ENCODE data around the gene SPATA17.
A peak's percentile ranks its signal among the peaks of the same experiment; 100 is the strongest.

The SPATA17 gene

GRCh38 chr1:217881607-217882332 lies 250.6 kb downstream of the SPATA17 start:
- Histone ChIP-seq H3K27me3 (ENCODE audit: insufficient read depth, low read length) (no peaks in the 10 kb centered on the region), H3K4me3 (ENCODE audit: low read depth, low read length) (0 out of 2 replicates have a peak overlapping the region, but pooled peaks have one; percentile 5), H3K36me3 (ENCODE audit: insufficient read depth, low read length) (no peaks in the 10 kb centered on the region), H3K4me1 (ENCODE audit: control insufficient read depth, insufficient read depth, low read length, unreplicated experiment) (no peaks in the 10 kb centered on the region), H3K79me2 (ENCODE audit: control insufficient read depth, insufficient read depth, low read length, unreplicated experiment) (no peaks in the 10 kb centered on the region), H3K27ac (ENCODE audit: low read depth, low read length) (peak overlapping the region; percentile 44), H2AFZ (ENCODE audit: low read length, unreplicated experiment) (no peak overlapping the region)

- no peak overlapping the region for H3K27ac ChIP-seq (ENCODE audit: low read depth, low read length)
- H3K27me3 ChIP-seq (ENCODE audit: insufficient read depth, low read length): no peaks in the 10 kb centered on the region
- no peaks in the 10 kb centered on the region for H3K4me1 ChIP-seq (ENCODE audit: control insufficient read depth, insufficient read depth, low read length, unreplicated experiment)
- no peaks in the 10 kb centered on the region for H3K79me2 ChIP-seq (ENCODE audit: control insufficient read depth, insufficient read depth, low read length, unreplicated experiment)
- H3K4me3 ChIP-seq (ENCODE audit: low read depth, low read length): no peak overlapping the region
- H3K36me3 ChIP-seq (ENCODE audit: insufficient read depth, low read length): no peaks in the 10 kb centered on the region
- no peak overlapping the region for H2AFZ ChIP-seq (ENCODE audit: low read length, unreplicated experiment)
Observed at GRCh38 chr1:217885181-217885580, 254.0 kb downstream of the SPATA17 start.

- no peaks in the 10 kb centered on the region for H3K4me1 ChIP-seq (ENCODE audit: control insufficient read depth, insufficient read depth, low read length, unreplicated experiment)
- no peaks in the 10 kb centered on the region for H3K36me3 ChIP-seq (ENCODE audit: insufficient read depth, low read length)
- no peak overlapping the region for H3K27ac ChIP-seq (ENCODE audit: low read depth, low read length)
- no peaks in the 10 kb centered on the region for H3K79me2 ChIP-seq (ENCODE audit: control insufficient read depth, insufficient read depth, low read length, unreplicated experiment)
- H3K4me3 ChIP-seq (ENCODE audit: low read depth, low read length): no peak overlapping the region
- no peak overlapping the region for H2AFZ ChIP-seq (ENCODE audit: low read length, unreplicated experiment)
- no peaks in the 10 kb centered on the region for H3K27me3 ChIP-seq (ENCODE audit: insufficient read depth, low read length)
Observed at GRCh38 chr1:217888328-217888727, 257.2 kb downstream of the SPATA17 start.

GRCh38 chr1:217889401-217889800 lies 258.3 kb downstream of the SPATA17 start:
- H3K4me1 ChIP-seq (ENCODE audit: control insufficient read depth, insufficient read depth, low read length, unreplicated experiment): no peaks in the 10 kb centered on the region
- no peak overlapping the region for H2AFZ ChIP-seq (ENCODE audit: low read length, unreplicated experiment)

GRCh38 chr1:217891966-217892365 lies 260.8 kb downstream of the SPATA17 start:
- Histone ChIP-seq H3K27ac (ENCODE audit: low read depth, low read length) (no peak overlapping the region), H3K4me1 (ENCODE audit: control insufficient read depth, insufficient read depth, low read length, unreplicated experiment) (peaks cover under 1% of the 10 kb centered on the region)

More at GRCh38 chr1:217889401-217889800, 258.3 kb downstream of the SPATA17 start:
- Histone ChIP-seq H3K79me2 (ENCODE audit: control insufficient read depth, insufficient read depth, low read length, unreplicated experiment) (no peaks in the 10 kb centered on the region), H3K27me3 (ENCODE audit: insufficient read depth, low read length) (no peaks in the 10 kb centered on the region), H3K27ac (ENCODE audit: low read depth, low read length) (no peak overlapping the region), H3K36me3 (ENCODE audit: insufficient read depth, low read length) (no peaks in the 10 kb centered on the region), H3K4me3 (ENCODE audit: low read depth, low read length) (no peak overlapping the region)

GRCh38 chr1:217892750-217893149 lies 261.6 kb downstream of the SPATA17 start:
- no peak overlapping the region for H2AFZ ChIP-seq (ENCODE audit: low read length, unreplicated experiment)
- peaks cover 3% of the 10 kb centered on the region for H3K4me1 ChIP-seq (ENCODE audit: control insufficient read depth, insufficient read depth, low read length, unreplicated experiment)
- H3K27ac ChIP-seq (ENCODE audit: low read depth, low read length): no peak overlapping the region
- H3K4me3 ChIP-seq (ENCODE audit: low read depth, low read length): no peak overlapping the region
- H3K36me3 ChIP-seq (ENCODE audit: insufficient read depth, low read length): no peaks in the 10 kb centered on the region
- no peaks in the 10 kb centered on the region for H3K79me2 ChIP-seq (ENCODE audit: control insufficient read depth, insufficient read depth, low read length, unreplicated experiment)
- H3K27me3 ChIP-seq (ENCODE audit: insufficient read depth, low read length): no peaks in the 10 kb centered on the region

More at GRCh38 chr1:217891966-217892365, 260.8 kb downstream of the SPATA17 start:
- Histone ChIP-seq H2AFZ (ENCODE audit: low read length, unreplicated experiment) (no peak overlapping the region), H3K27me3 (ENCODE audit: insufficient read depth, low read length) (no peaks in the 10 kb centered on the region), H3K36me3 (ENCODE audit: insufficient read depth, low read length) (no peaks in the 10 kb centered on the region), H3K4me3 (ENCODE audit: low read depth, low read length) (no peak overlapping the region), H3K79me2 (ENCODE audit: control insufficient read depth, insufficient read depth, low read length, unreplicated experiment) (no peaks in the 10 kb centered on the region)

- H2AFZ ChIP-seq (ENCODE audit: low read length, unreplicated experiment): no peak overlapping the region
- H3K36me3 ChIP-seq (ENCODE audit: insufficient read depth, low read length): no peaks in the 10 kb centered on the region
- no peaks in the 10 kb centered on the region for H3K79me2 ChIP-seq (ENCODE audit: control insufficient read depth, insufficient read depth, low read length, unreplicated experiment)
- H3K27me3 ChIP-seq (ENCODE audit: insufficient read depth, low read length): no peaks in the 10 kb centered on the region
- H3K4me1 ChIP-seq (ENCODE audit: control insufficient read depth, insufficient read depth, low read length, unreplicated experiment): peaks cover 3% of the 10 kb centered on the region
- H3K27ac ChIP-seq (ENCODE audit: low read depth, low read length): no peak overlapping the region
- H3K4me3 ChIP-seq (ENCODE audit: low read depth, low read length): no peak overlapping the region
Observed at GRCh38 chr1:217895841-217896240, 264.7 kb downstream of the SPATA17 start.

GRCh38 chr1:217896490-217896889 lies 265.3 kb downstream of the SPATA17 start:
- Histone ChIP-seq H3K27me3 (ENCODE audit: insufficient read depth, low read length) (no peaks in the 10 kb centered on the region), H3K36me3 (ENCODE audit: insufficient read depth, low read length) (no peaks in the 10 kb centered on the region), H2AFZ (ENCODE audit: low read length, unreplicated experiment) (no peak overlapping the region), H3K4me1 (ENCODE audit: control insufficient read depth, insufficient read depth, low read length, unreplicated experiment) (peaks cover 3% of the 10 kb centered on the region), H3K27ac (ENCODE audit: low read depth, low read length) (no peak overlapping the region), H3K79me2 (ENCODE audit: control insufficient read depth, insufficient read depth, low read length, unreplicated experiment) (no peaks in the 10 kb centered on the region), H3K4me3 (ENCODE audit: low read depth, low read length) (no peak overlapping the region)

GRCh38 chr1:217897100-217897499 lies 266.0 kb downstream of the SPATA17 start:
- no peak overlapping the region for H3K4me3 ChIP-seq (ENCODE audit: low read depth, low read length)
- peaks cover 3% of the 10 kb centered on the region for H3K4me1 ChIP-seq (ENCODE audit: control insufficient read depth, insufficient read depth, low read length, unreplicated experiment)
- H3K27ac ChIP-seq (ENCODE audit: low read depth, low read length): no peak overlapping the region
- no peaks in the 10 kb centered on the region for H3K36me3 ChIP-seq (ENCODE audit: insufficient read depth, low read length)
- no peaks in the 10 kb centered on the region for H3K79me2 ChIP-seq (ENCODE audit: control insufficient read depth, insufficient read depth, low read length, unreplicated experiment)
- H3K27me3 ChIP-seq (ENCODE audit: insufficient read depth, low read length): no peaks in the 10 kb centered on the region
- no peak overlapping the region for H2AFZ ChIP-seq (ENCODE audit: low read length, unreplicated experiment)

GRCh38 chr1:217899614-217900013 lies 268.5 kb downstream of the SPATA17 start:
- H3K27me3 ChIP-seq (ENCODE audit: insufficient read depth, low read length): no peaks in the 10 kb centered on the region
- no peak overlapping the region for H3K27ac ChIP-seq (ENCODE audit: low read depth, low read length)
- no peak overlapping the region for H3K4me3 ChIP-seq (ENCODE audit: low read depth, low read length)
- no peaks in the 10 kb centered on the region for H3K36me3 ChIP-seq (ENCODE audit: insufficient read depth, low read length)
- H3K4me1 ChIP-seq (ENCODE audit: control insufficient read depth, insufficient read depth, low read length, unreplicated experiment): peaks cover 3% of the 10 kb centered on the region
- no peaks in the 10 kb centered on the region for H3K79me2 ChIP-seq (ENCODE audit: control insufficient read depth, insufficient read depth, low read length, unreplicated experiment)
- no peak overlapping the region for H2AFZ ChIP-seq (ENCODE audit: low read length, unreplicated experiment)

- no peak overlapping the region for H2AFZ ChIP-seq (ENCODE audit: low read length, unreplicated experiment)
- no peaks in the 10 kb centered on the region for H3K36me3 ChIP-seq (ENCODE audit: insufficient read depth, low read length)
- peaks cover 6% of the 10 kb centered on the region for H3K27me3 ChIP-seq (ENCODE audit: insufficient read depth, low read length)
- no peaks in the 10 kb centered on the region for H3K4me1 ChIP-seq (ENCODE audit: control insufficient read depth, insufficient read depth, low read length, unreplicated experiment)
- H3K27ac ChIP-seq (ENCODE audit: low read depth, low read length): no peak overlapping the region
- H3K4me3 ChIP-seq (ENCODE audit: low read depth, low read length): no peak overlapping the region
- H3K79me2 ChIP-seq (ENCODE audit: control insufficient read depth, insufficient read depth, low read length, unreplicated experiment): no peaks in the 10 kb centered on the region
Observed at GRCh38 chr1:217907504-217907903, 276.4 kb downstream of the SPATA17 start.

Data from ACC112 (cell line).